HG02610 (cell line): ENCODE measurements around the gene PIGQ.

ENCODE experiments used
- ATAC-seq: cut with Tn5 transposase; IDR thresholded peaks from one replicate; pipeline ENCODE4 v1.9.1; 2021; ENCODE audit warnings: mild to moderate bottlenecking, moderate library complexity; ENCODE audit not compliant: unreplicated experiment

Gene PIGQ

GRCh38 chr16:533391-534123 is 36.2 kb upstream of the PIGQ start:
- no peak for ATAC-seq

GRCh38 chr16:534135-534534 is 35.6 kb upstream of the PIGQ start:
- no peak for ATAC-seq

- no peak for ATAC-seq
Observed at GRCh38 chr16:534856-535445, 34.8 kb upstream of the PIGQ start.

GRCh38 chr16:535446-536405 is 34.0 kb upstream of the PIGQ start:
- no peak for ATAC-seq

GRCh38 chr16:536746-537145 is 33.0 kb upstream of the PIGQ start:
- no peak for ATAC-seq

- no peak for ATAC-seq
Observed at GRCh38 chr16:537415-538335, 32.1 kb upstream of the PIGQ start.

- no peak for ATAC-seq
Observed at GRCh38 chr16:539901-540530, 29.8 kb upstream of the PIGQ start.

- ATAC-seq = no peak
Observed at GRCh38 chr16:540645-541340, 29.0 kb upstream of the PIGQ start.

- no peak for ATAC-seq
Observed at GRCh38 chr16:543301-544164, 26.2 kb upstream of the PIGQ start.

GRCh38 chr16:544517-544916 is 25.3 kb upstream of the PIGQ start:
- ATAC-seq = no peak

- ATAC-seq = no peak
Observed at GRCh38 chr16:546909-547770, 22.6 kb upstream of the PIGQ start.

GRCh38 chr16:548586-548985 is 21.2 kb upstream of the PIGQ start:
- ATAC-seq = no peak

GRCh38 chr16:549544-550263 is 20.1 kb upstream of the PIGQ start:
- ATAC-seq = no peak

GRCh38 chr16:551210-551609 is 18.6 kb upstream of the PIGQ start:
- no peak for ATAC-seq

GRCh38 chr16:552171-552570 is 17.6 kb upstream of the PIGQ start:
- no peak for ATAC-seq

GRCh38 chr16:553601-554296 is 16.0 kb upstream of the PIGQ start:
- no peak for ATAC-seq

GRCh38 chr16:554297-554621 is 15.5 kb upstream of the PIGQ start:
- ATAC-seq = no peak
